Measurements from ENCODE around the gene CLEC4C. TPM values are rescaled to one million over a fixed set of nuclear protein-coding genes. Genes with fewer than 3 reads are reported as not detected.

CLEC4C gene
- total RNA-seq, 1 donor from 2014 or later: not detected

DNA sequence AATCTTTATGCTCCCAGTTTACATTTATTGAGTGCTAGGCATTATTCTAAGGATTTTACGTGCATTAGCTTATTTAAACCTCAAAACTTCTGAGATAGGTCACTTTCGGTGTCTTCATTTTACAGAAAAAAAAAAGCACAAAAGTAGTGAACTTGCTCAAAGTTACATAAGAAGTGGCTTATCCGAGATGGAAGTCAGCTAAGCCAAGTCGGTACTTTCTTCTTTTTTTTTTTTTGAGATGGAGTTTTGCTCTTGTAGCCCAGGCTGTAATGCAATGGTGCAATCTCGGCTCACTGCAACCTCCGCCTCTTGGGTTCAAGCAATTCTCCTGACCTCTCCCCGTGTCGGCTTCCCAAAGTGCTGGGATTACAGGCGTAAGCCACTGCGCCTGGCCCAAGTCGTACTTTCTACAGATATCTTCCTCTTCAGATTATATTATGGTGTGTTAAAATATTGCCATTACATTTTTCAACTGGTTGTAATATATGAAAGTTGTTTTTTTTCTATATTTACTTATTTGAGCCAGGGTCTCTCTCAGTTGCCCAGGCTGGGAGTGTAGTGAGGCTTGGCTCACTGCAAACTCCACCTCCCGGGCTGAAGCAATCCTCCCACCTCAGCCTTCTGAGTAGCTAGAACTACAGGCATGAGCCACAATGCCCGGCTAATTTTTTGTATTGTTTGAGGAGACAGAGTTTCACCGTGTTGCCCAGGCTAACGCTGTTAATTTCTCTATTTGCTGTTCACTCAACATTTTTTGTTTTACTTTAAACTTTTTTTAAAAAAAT lies 27.0 kb downstream of the CLEC4C start:
- no peaks in the 10 kb centered on the region for H3K27me3 Mint-ChIP-seq
- H3K36me3 Mint-ChIP-seq (ENCODE audit: insufficient read depth): no peaks in the 10 kb centered on the region
- no peaks in the 10 kb centered on the region for H3K9me3 Mint-ChIP-seq (ENCODE audit: low read depth)
- no peak overlapping the region for H3K27ac Mint-ChIP-seq
- TF ChIP-seq, protein P1, sequence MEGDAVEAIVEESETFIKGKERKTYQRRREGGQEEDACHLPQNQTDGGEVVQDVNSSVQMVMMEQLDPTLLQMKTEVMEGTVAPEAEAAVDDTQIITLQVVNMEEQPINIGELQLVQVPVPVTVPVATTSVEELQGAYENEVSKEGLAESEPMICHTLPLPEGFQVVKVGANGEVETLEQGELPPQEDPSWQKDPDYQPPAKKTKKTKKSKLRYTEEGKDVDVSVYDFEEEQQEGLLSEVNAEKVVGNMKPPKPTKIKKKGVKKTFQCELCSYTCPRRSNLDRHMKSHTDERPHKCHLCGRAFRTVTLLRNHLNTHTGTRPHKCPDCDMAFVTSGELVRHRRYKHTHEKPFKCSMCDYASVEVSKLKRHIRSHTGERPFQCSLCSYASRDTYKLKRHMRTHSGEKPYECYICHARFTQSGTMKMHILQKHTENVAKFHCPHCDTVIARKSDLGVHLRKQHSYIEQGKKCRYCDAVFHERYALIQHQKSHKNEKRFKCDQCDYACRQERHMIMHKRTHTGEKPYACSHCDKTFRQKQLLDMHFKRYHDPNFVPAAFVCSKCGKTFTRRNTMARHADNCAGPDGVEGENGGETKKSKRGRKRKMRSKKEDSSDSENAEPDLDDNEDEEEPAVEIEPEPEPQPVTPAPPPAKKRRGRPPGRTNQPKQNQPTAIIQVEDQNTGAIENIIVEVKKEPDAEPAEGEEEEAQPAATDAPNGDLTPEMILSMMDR (IDR thresholded peaks at IDR 0.05; ENCODE audit: unreplicated experiment): no peak
- no peak for DNase-seq (ENCODE audit: low spot score, unreplicated experiment)
- H3K4me1 Mint-ChIP-seq (ENCODE audit: low read depth): no peaks in the 10 kb centered on the region
- H3K4me3 Mint-ChIP-seq (ENCODE audit: low read depth): no peak overlapping the region

DNA sequence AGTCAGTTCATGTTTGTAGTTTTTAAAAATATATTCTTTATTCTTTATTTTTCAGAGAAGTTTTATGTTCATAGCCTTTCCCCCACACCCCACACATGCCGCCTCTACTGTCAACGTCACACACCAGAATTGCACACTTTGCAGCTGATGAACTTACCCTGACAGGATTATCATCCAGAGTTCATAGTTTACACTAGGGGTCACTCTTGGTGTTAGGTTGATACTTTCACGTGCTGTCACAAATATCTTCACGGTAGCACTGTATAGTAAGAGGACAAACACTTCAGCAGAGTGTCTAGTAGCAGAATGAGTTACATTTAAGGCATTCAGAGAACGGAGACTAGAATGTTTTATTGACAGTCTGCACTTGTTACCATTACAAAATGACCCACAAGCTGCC lies 30.8 kb downstream of the CLEC4C start:
- Mint-ChIP-seq H3K36me3 (ENCODE audit: insufficient read depth) (no peaks in the 10 kb centered on the region), H3K4me1 (ENCODE audit: low read depth) (peaks cover under 1% of the 10 kb centered on the region), H3K27me3 (peaks cover under 1% of the 10 kb centered on the region), H3K9me3 (ENCODE audit: low read depth) (peaks cover 8% of the 10 kb centered on the region), H3K27ac (no peak overlapping the region), H3K4me3 (ENCODE audit: low read depth) (no peak overlapping the region)
- DNase-seq (ENCODE audit: low spot score, unreplicated experiment): no peak
- TF ChIP-seq, protein P1 (IDR thresholded peaks at IDR 0.05; ENCODE audit: unreplicated experiment): peak; percentile 50

DNA sequence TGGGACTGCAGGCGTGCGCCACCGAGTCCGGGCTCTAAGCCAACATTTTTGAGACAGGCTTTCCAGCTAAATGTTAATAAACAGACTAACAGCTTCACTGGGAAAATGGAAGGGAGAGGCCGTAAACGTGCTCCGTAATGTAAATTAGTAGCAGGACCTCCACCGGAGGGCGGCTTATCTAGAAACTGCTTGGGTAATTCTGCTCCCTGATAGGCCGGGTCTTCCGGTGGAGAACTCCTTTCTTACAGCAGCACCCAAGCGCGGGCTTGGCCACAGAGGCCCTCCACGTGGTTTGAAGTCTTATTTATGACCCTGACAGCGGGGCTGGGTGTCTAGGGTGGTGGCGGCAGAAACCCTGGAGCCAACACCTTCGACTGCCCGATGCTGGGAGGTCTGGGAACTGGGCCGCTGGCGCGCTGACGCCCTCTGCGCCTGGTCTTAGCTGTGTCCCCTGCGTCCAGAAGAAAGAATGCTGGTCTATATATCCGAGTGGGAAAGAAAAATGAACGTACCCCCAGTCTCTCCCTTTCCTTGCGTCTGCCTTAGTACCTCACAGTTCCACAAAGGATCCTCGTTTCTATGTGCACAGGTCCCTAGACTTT lies 34.2 kb downstream of the CLEC4C start:
- Mint-ChIP-seq H3K27me3 (peaks cover 13% of the 10 kb centered on the region), H3K9me3 (ENCODE audit: low read depth) (peaks cover 8% of the 10 kb centered on the region), H3K4me1 (ENCODE audit: low read depth) (peaks cover 2% of the 10 kb centered on the region), H3K27ac (no peak overlapping the region), H3K4me3 (ENCODE audit: low read depth) (no peak overlapping the region), H3K36me3 (ENCODE audit: insufficient read depth) (no peaks in the 10 kb centered on the region)
- TF ChIP-seq, protein P1 (IDR thresholded peaks at IDR 0.05; ENCODE audit: unreplicated experiment): no peak
- no peak for DNase-seq (ENCODE audit: low spot score, unreplicated experiment)

DNA sequence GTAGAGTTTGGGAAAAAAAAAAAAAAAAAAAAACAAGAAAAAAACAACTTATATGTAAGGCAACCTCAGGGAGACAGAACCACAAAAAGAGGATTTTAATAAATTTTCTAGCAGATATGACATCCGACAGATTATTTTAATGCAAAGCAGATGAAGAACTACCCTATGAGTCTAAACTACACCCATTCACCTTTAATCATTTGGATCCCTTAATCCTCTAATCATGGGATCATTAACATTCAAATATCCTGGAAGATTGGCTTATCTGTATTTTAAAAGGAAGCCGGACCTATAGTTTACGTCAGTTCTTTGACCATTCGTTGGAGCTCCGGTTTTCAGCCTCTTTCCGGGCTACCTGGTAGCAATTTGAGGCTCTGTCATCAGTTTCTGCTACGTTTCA lies 36.0 kb downstream of the CLEC4C start, which contains the start of gene DPPA3:
TSS of gene DPPA3 (plus strand) at position 301 of the 400 bp plus-strand sequence. CDS start 138 bp downstream, outside the sequence.
- TF ChIP-seq, protein P1 (IDR thresholded peaks at IDR 0.05; ENCODE audit: unreplicated experiment): no peak
- H3K27ac Mint-ChIP-seq: no peak within 1 kb of the TSS
- peaks cover 2% of the 10 kb centered on the region for H3K4me1 Mint-ChIP-seq (ENCODE audit: low read depth)
- no peak for DNase-seq (ENCODE audit: low spot score, unreplicated experiment)
- peaks cover 8% of the 10 kb centered on the region for H3K9me3 Mint-ChIP-seq (ENCODE audit: low read depth)
- no peaks in the 10 kb centered on the region for H3K36me3 Mint-ChIP-seq (ENCODE audit: insufficient read depth)
- no peak within 1 kb of the TSS for H3K4me3 Mint-ChIP-seq (ENCODE audit: low read depth)
- H3K27me3 Mint-ChIP-seq: peaks cover 13% of the 10 kb centered on the region

DNA sequence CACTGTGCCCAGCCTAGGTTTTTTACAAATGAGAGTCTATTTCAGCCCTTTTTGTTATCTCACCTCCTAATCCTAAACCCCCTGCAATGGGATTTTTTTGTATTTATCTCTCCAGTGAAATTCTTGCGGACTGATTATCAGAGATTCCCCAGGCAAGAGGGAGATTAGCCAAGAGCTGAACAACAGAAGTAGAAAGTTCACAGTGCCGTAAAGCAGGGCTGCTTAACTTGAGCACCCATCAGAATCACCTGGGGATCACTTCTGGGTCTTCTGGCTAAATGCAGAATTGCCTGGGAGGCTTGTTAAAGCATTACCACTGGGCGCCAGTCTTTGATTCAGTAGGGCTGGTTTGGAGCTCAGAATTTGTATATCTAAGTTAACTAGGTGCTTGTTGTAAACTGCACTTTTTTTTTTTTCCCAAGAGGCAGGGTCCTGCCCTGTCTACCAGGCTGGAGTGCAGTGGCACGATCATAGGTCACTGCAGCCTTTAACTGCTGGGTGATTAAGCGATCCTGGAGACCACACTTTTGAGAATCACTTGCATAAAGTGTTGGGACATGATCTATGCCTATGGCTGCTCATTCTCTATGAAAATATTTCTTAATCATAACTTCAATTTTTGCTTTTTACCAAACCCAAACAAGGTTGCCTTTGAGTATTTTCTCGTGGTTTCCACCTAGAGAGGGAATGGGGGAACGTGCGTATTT lies 37.1 kb downstream of the CLEC4C start:
- Mint-ChIP-seq H3K27ac (no peak overlapping the region), H3K4me3 (ENCODE audit: low read depth) (no peak overlapping the region)
- DNase-seq (ENCODE audit: low spot score, unreplicated experiment): no peak

More for the DNA sequence above, 37.1 kb downstream of the CLEC4C start:
- TF ChIP-seq, protein P1 (IDR thresholded peaks at IDR 0.05; ENCODE audit: unreplicated experiment): no peak
- Mint-ChIP-seq H3K36me3 (ENCODE audit: insufficient read depth) (no peaks in the 10 kb centered on the region), H3K4me1 (ENCODE audit: low read depth) (peaks cover 2% of the 10 kb centered on the region), H3K9me3 (ENCODE audit: low read depth) (peaks cover 11% of the 10 kb centered on the region), H3K27me3 (peaks cover 13% of the 10 kb centered on the region)
